Activated effector memory CD4-positive, alpha-beta T cell treated with Interleukin-2 at 50 U/mL for 16 hours (primary cell): ENCODE data around the gene NAPB.

ENCODE experiments used
- DNase-seq: peaks from one replicate; pipeline ENCODE4 v3.0.0-alpha.2; 2020

The NAPB gene

GRCh38 chr20:23404196-23404595 is 17.1 kb downstream of the NAPB start:
- DNase-seq: no peak

DNA sequence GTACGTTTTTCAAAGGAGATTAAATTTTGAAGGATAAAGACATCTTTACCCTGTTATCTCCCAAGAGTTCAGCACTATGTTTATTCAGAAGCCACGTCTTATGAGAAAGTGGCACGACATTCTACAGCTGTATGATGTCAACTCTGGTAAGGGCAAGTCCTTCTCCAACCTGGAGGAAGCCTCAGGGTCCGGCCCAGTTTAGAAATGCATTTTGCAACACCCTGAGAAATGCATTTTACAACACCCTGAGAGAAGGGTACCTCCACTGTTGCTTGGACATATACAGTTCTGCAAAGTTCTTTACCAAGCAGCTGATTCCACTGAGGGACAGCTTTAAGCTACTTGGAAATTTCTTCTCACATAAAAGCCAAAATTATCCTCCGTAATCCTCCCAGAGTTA is 17.5 kb downstream of the NAPB start:
- no peak for DNase-seq

DNA sequence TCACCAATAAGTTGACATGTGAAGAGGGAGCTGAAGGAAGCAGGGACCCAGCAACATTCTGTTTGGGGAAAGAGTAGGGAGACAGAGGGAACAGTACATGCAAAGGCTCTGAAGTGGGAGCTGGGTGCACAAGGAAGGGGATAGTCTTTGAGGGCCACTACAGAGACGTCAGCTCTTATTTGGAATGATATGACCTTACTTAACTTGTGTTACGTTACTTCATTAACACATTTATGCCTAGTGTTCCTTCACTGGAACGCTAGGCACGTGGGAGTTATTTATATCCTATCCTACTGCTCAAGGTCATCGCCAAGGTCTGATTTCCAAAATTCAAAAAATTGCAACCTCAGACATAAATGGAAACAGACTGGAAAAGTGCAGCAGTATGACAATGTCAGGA is 20.2 kb downstream of the NAPB start:
- DNase-seq: no peak

DNA sequence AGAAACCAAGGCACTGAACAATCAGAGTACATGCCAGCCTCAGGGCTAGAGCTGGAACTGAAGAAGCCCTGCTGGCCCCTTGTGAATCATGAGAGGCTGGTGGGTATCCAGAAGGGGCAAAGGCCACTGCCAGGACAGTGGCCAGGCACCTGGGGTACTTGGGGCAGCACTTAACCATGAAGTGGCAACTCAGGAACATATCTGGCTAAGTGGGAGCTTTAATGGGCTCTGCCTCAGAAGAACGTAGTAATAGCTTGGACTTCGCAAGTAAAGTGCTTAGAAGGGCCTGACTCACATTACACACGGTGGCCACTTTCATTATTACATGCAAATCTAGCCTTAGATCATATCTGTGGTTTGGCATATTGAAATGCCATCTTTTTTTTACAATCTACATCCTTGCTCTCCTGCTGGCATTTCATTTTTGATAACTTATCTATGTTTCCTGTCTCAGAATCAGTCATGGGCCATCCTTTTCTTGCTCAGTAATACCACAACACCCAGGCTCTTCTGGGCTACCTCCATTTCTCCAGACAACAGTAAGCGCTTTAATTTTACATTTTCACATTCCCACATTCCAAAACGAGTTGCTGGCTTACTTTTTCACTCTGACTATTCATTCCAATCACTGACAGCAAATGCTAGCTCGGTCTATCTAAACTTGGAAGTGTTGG is 21.6 kb downstream of the NAPB start:
- DNase-seq: no peak

- no peak for DNase-seq
Observed at GRCh38 chr20:23397961-23398360, 23.3 kb downstream of the NAPB start.

DNA sequence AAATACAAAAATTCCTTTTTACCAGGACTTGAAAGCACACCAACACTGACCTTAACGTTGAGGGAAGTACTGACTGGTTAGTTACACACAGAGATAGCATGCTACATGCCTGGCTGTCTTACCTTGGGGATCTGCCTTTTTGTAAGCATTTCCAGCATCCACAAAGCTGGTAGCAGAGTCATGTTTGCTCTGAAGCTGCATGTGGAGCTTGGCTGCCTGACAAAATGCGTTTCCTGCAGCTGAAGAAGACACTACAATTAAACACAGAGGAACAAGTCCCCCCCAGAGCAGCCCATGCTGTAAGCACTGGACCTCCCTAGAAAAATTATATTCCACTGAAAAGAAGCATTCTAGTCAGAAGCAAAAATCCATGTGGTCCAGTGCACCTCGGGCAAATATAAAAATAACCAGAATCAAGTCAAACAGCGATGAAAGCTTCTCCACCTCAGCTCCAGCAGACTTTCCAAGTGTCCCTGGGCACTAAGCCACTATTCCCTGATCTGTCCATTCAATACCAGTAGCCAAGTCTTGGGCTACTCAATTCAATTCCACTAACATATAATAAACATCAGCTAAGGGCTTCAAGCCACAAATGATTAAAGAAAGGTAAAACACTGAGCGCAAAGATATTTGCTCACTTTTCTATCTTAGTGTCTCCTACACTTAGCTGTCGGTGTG is 24.2 kb downstream of the NAPB start:
- no peak for DNase-seq

GRCh38 chr20:23393996-23394775 is 27.1 kb downstream of the NAPB start:
- DNase-seq: no peak

DNA sequence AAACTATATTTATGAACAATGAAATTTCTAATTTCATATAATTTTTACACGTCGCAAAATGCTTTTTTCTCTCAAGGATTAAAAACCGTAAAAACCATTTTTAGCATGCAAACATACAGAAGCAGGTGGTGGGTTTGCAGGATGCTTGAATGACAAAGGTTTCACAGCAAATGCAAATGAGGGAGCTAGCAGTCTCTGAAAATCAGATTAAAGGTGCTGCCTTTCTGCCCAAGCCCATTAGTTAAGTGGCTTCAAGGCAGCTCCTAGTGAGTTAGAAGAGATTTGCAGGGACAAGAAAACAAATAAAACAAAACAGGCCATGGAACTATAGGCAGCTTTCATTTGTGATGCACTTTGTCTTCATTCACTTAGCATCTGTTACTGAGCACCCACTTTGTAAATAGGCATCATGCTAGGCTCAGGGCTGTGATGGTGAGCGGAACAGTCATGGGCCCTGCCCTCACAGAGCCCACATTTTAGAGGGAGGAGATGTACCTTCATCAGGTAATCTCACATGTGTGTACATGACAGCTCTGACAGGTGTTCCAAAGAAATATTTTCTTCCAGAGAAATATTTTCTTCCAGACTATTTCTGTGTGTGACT is 29.5 kb downstream of the NAPB start:
- no peak for DNase-seq

- no peak for DNase-seq
Observed at GRCh38 chr20:23390091-23390774, 31.1 kb downstream of the NAPB start.

DNA sequence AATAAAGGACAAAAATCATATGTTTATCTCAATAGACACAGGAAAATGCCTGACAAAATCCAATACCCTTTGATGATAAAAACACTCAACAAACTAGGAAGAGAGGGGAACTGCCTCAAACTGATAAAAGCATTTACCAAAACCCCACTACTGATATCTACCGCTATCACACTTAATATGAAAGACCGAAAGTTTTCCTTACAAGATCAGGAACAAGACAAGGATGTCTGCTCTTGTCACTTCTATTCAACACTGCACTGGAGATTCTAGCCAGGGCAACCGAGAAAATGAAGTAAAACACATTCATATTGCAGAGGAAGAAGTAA is 34.2 kb downstream of the NAPB start:
- no peak for DNase-seq

DNA sequence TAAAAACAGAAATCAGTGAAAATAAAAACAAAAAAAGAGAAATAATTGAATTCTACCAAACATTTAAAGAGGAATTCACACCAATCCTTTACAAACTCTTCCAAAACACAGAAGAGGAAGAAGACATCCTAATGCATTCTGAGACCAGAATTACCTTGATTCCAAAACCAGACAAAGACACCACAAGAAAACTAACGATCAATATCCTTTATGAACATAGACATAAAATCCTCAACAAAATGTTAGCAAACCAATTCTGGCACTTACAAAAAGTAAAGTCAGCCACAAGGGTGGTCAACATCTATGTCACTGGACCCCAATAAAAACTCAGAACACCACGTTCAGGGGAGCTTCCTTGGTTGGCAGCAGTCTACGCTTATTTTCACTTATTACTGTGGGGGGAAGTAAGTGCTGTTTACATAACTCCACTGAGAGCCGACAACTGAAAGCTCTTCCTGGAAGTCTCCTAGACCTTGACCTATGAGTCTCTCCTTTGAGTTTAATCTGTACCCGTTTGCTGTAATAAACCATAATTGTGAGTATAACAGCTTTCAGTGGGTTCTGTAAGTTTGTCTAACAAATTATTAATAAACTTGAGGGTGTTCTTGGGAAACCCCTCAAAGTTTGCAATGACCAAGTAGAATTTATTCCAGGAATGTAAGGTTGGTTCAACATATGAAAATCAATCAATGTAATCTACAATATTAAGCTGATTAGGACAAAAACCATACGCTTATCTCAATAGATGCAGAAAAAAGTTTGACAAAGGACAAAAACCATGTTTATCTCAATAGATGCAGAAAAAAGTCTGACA is 34.8 kb downstream of the NAPB start:
- no peak for DNase-seq

- DNase-seq: no peak
Observed at GRCh38 chr20:23381876-23382275, 39.4 kb downstream of the NAPB start.

DNA sequence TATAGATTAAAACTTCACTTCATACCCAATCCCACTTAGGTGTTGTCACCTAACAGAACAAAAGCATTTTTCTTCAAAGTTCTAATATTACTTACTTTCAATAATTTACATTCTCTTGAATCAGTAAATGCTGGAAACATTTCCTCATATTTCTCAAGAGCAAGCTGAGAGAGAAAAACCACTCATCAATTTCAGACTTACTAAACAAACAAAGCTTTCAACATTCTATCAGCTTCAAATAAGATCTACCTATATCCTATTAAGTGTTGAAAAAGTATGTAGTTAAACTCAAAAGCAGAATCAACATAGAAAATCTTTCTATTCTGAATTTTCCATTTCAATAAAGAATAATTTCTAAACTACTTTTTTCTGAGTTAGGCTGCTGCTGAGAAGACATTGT is 41.5 kb downstream of the NAPB start:
- DNase-seq: no peak

DNA sequence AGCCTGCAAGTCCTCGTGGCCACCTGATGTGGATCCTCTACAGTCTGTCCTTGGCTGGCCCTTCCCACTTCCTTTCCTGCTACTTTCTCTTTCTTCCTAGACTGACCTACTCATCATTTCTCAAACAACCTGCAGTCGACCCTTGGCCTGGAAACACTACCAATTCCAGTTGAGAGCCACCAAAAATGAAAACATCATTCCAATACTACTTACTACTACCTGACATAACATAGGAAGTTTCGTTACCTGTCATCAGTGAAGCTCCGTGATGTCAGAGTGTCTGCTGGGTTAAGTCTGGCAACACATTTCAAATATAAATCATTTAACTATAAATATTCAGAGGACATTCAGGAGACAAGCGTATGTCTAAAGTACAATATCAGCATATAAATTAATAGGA is 45.5 kb downstream of the NAPB start:
- no peak for DNase-seq

- no peak for DNase-seq
Observed at GRCh38 chr20:23374441-23374840, 46.8 kb downstream of the NAPB start.

DNA sequence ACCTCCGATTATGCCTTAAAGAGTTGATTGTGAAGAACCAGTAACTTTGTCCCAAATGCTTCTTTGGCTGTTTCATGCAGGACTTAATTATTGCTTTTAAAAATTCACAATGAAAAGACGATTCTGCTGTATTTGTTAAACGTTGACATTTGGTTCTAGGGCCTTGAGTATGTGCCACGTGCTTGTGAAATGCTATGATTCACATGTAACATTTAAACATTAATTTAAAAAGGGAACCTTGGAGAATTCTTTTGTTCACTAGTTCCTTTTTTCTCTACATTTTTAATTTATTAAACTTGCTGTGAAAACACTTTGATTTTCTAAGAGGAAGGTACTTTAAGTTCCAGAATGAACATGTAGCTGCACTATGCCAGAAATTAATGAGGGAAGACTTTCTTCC is 49.8 kb downstream of the NAPB start:
- DNase-seq: no peak

- DNase-seq: no peak
Observed at GRCh38 chr20:23370873-23371272, 50.4 kb downstream of the NAPB start.

DNA sequence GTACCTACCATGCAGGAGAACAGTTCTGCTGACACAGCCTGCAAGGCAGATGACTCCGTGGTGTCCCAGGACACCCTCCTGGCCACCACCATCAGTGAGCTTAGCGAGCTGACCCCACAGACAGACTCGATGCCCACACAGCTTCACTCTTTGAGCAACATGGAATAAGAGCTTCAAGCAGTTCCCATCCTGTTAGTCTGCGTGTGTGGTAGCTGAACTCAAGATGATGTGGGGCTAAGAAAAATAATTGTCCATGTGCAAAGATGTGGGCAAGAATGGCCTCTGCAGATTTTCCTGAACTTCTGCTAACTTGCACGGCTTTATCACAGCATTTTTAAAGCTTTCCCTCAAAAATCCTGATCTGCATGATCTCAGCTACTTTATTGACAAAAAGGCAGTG is 51.0 kb downstream of the NAPB start:
- DNase-seq: no peak

DNA sequence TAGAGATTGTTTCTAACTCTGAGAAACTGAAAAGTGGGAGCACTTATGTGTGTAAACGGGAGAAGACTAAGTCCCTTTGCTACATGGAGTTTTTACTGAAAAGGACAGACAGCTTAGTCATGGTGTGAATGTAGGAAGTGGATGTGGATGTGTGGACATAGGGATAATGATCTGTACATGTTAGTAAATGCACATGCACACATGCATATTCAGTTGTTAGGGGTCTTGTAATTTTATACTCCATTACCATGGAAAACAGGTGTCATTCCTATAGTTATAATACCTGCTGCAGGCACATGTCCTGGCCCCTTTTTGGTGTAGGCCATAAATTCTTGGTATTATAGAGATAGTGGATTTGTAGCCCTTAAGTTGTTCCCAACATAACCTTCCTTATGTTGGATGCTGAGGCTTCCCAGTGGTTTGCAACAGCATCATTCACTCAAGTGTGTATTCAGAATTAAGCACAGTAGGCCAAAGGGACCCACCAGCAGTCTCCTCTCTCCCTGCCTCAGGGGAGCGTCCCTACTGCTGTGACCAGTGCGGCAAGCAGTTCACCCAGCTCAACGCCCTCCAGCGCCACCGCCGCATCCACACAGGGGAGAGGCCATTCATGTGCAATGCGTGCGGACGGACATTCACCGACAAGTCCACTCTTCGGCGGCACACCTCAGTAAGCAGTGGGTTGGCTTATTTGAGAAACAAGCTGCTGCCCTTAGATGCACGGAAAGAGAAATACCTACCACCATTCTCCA is 52.0 kb downstream of the NAPB start:
- no peak for DNase-seq

GRCh38 chr20:23368316-23369071 is 52.8 kb downstream of the NAPB start:
- no peak for DNase-seq

DNA sequence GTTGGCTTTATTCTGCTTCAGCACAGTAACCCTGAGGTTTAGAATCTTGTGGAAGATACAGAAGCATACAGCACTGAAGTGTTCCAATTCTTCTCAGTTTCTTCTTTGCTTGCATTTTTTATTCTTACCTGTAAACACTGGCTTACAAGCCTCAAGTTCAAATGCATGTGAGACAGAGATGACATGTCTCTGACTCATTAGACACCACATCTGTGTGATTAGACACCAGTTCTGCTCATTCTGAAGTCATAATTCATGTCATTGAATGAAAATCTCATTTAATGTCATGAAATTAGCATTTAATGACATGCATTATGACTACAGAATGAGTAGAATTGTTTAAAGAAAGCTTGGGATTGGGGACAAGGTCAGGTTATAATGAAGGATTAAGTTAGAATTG is 53.5 kb downstream of the NAPB start:
- DNase-seq: no peak
